GM18858 (cell line): ENCODE measurements around the gene RALGPS1.

Experiments
- ATAC-seq: cut with Tn5 transposase; IDR thresholded peaks from one replicate; pipeline ENCODE4 v1.9.1; 2021; ENCODE audit not compliant: unreplicated experiment

Gene RALGPS1

GRCh38 chr9:127075624-127076372, 161.2 kb downstream of the RALGPS1 start:
- no peak for ATAC-seq

DNA sequence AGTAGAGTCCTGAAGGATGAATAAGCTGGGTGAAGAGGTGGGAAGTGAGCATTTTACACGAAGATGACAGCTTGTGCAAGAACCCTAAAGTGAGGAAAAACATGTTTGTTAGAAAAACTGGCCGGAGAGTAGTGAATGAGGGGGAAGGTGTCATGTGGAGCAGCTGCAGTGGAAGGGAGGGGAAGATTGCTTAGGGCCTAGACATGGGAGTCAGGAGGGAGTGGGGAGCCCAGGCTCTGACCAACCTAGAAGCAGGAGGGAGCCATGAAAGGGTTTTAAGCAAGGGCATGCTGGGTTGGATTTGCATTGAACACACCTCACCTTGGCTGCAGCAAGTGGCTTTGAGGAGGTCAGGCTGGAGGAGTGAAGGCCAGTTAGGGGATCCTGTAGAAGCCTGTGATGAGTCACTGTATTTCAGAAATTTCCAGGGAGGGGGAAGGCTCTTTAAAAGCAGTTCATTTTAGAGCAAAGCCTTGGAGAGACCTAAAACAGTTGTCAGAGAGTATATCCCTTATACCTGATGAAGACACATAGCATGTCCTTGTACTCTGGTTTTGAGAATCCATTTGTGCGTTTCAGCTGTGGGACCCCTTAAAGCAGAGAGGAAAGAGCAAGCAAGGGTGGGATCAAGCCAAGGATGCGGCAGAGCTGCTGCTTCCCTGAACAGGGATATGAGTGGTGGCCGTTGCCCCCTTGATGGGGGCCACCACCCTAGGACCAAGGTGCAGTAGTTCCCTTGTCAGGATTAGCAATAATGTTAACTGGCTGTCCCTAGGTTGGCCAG, 162.5 kb downstream of the RALGPS1 start:
- no peak for ATAC-seq

- no peak for ATAC-seq
Observed at GRCh38 chr9:127077644-127077946, 163.0 kb downstream of the RALGPS1 start.

- no peak for ATAC-seq
Observed at GRCh38 chr9:127078336-127078735, 163.8 kb downstream of the RALGPS1 start.

GRCh38 chr9:127078988-127079387, 164.4 kb downstream of the RALGPS1 start:
- no peak for ATAC-seq

DNA sequence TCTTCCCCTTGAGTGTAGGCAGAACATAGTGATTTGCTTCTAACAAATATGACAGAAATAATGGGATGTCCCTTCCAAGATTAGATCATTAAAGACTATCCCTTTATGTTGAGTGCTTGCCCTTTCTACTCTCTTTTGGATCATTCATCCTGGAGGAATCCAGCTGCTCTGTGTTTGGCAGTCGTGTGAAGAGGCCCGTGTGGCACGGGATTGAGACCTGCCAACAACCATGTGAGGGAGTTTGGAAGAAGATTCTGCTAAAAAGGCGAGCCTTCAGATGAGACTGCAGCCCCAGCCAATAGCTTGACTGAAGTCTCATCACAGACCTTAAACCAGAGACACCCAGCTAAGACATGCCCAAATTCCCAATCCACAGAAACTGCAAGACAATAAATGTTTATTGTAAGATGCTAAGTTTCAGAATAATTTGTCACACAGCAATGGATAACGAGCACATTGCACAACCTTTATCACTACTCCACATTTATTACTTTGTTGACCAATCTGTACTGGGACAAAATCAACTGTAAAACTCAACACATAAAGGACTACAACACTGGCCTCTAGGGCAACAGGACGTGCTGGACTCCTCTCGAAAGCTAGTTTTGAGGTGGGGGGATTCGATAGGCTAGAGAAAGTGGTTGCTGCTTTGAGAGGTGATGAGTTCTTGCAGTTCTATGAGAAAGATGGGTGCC, 165.0 kb downstream of the RALGPS1 start:
- ATAC-seq: no peak

DNA sequence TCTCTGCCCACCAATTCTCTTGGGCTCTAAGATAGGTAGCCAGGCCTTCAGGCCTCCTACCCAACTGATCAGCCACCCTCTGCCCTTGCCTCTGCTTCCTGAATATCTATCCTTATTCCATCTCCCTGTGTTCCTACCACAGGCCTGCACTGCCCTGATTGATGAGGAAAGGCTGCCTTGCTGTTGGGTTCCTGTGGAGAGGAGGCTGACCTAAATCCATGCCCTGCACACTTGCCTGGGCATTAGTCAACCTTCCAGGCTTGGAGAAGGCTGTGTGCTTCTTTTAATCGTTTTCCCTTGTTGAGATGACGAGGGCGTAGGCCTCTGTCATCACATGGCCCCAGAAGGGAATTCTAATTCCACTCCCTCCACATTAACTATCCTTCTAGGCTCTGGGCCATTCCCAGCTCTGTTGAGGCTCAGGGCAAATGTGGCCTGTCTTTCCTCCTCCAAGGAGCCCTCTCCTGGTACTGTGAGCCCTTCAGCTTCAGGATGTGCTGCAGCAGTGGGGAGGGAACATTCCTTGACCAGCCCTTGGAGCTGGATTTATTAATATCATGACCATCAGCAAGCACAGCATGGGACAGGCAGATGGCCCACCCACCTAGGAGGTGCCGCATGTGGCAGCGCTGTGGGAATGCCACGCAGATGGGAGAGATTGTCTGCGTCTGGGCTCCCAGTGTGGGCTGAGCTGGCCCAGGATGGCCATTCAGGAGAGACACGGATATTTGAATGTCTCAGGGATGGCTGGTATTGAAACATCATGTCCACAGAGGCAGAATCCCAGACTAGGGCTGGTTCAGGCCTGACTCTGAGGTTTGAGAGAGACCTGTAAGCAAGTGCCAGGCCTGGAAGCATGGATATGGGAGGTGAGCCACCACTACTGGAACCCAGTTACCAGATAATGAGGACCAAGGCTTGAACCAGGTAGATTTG, 166.9 kb downstream of the RALGPS1 start:
- ATAC-seq: no peak

DNA sequence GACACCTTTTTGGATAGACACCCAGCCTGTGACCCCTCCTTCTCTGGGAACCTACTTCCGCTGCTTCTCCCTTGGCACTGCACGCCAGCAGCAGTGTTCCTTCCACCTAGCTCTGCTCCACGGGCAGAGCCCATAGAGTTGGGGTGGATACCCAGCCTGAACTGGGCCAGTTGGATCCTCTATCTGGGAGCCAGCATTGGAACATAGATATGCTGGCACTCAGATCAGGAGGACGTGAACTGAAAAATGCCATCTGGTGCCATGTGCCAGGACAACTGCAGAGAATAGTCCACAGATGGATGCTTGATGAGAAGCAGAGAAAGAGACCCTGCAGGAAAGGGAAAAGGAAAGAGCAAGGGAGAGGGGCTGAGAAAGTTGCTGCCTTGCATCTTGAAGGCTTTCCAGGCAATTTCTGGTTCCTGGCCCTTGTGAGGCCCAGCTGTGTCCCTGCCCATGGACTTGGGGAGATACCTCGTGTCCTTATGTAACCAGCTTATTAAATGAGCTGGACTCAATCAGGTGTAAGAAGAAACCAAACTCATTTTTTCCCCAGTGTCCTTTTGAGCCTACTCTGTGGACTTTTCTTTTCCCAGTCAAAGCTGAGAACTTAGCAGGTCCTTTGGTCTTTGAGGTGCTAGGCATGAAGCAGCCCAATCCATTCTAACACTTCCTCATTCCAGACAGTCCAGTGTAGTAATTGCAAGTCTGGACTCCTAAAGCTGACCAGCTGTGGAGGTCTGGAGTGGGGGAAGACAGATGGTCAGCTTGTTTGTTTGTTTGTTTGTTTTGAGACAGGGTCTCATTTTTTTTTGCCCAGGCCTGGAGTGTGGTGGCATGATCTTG, 168.8 kb downstream of the RALGPS1 start:
- no peak for ATAC-seq

DNA sequence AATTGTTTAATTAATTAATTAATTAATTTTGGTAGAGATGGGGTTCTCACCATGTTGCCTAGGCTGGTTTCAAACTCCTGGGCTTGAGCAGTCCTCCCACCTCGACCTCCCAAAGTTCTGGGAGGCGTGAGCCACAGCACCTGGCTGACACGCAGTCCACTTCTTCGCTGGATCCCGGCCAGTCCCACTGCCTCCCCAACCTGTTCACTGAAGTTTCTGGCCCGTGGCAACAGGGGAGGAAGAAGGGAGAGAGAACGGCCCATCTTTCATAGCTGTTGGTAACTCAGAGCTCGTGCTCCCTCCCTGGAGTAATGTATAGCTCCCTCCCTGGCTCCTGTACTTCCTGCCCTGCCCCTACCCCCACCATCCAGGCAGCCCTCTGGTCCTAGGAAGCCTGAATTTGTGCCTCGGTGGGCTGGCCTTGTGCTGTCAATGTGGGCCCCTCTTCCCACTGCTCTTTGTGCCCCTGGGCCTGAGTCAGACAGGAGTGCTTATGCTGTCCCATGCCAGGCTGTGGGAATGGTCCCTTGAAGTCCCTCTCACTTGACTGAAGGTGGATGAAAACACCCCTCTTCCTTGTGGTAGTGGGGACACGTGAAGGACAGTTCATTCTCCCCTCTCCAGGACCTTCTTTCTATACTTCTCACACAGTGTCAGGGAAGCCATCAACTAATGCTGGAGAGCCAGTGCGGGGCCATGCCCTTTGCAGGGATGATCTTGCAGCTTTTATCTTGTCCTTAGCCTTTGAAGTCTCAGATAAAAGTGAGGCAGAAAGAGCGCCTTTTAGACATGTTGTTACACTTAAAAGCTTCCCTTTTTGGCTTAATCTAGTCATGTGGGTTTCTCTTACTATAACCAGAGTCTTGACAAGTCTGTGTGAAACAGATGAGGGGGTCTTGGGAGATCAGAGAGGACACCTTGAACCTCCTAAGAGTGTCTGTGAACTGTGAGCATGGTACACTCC, 169.8 kb downstream of the RALGPS1 start:
- no peak for ATAC-seq

- no peak for ATAC-seq
Observed at GRCh38 chr9:127085186-127085585, 170.6 kb downstream of the RALGPS1 start.

- no peak for ATAC-seq
Observed at GRCh38 chr9:127086771-127087170, 172.2 kb downstream of the RALGPS1 start.

GRCh38 chr9:127087411-127087810, 172.8 kb downstream of the RALGPS1 start:
- ATAC-seq: no peak

- no peak for ATAC-seq
Observed at GRCh38 chr9:127087836-127088235, 173.3 kb downstream of the RALGPS1 start.

- no peak for ATAC-seq
Observed at GRCh38 chr9:127088724-127089615, 174.4 kb downstream of the RALGPS1 start.

GRCh38 chr9:127089631-127090081, 175.1 kb downstream of the RALGPS1 start:
- ATAC-seq: no peak

GRCh38 chr9:127090341-127090985, 175.9 kb downstream of the RALGPS1 start:
- ATAC-seq: no peak

DNA sequence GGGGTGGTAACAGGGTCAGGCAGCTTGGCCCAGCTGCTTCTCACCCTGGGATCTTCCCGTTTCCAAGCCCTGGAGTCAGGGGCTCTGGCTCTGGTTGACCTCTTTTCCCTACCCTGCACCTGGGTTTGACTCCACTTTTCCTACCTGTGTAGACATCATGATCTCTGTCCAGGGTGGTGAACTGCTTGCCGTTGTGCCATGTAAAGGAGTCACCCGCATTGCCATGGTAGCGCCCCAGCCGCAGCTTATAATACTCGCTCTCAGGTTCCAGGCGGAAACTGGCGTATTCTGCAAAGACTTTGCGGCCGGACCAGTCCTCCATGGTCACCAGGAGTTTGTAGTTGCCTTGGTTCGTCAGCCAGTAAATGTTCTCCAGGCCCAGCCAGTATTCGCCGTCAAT, 176.9 kb downstream of the RALGPS1 start:
- ATAC-seq: no peak
